IPS-11a (cell line): ENCODE data around the gene AFAP1.
A peak's percentile ranks its signal among the peaks of the same experiment; 100 is the strongest.

Experiments
- H3K4me3 ChIP-seq: one replicate; pipeline ENCODE4 v1.5.1; 2013; ENCODE audit warnings: low read depth, low read length, control low read depth

Gene AFAP1, protein sequence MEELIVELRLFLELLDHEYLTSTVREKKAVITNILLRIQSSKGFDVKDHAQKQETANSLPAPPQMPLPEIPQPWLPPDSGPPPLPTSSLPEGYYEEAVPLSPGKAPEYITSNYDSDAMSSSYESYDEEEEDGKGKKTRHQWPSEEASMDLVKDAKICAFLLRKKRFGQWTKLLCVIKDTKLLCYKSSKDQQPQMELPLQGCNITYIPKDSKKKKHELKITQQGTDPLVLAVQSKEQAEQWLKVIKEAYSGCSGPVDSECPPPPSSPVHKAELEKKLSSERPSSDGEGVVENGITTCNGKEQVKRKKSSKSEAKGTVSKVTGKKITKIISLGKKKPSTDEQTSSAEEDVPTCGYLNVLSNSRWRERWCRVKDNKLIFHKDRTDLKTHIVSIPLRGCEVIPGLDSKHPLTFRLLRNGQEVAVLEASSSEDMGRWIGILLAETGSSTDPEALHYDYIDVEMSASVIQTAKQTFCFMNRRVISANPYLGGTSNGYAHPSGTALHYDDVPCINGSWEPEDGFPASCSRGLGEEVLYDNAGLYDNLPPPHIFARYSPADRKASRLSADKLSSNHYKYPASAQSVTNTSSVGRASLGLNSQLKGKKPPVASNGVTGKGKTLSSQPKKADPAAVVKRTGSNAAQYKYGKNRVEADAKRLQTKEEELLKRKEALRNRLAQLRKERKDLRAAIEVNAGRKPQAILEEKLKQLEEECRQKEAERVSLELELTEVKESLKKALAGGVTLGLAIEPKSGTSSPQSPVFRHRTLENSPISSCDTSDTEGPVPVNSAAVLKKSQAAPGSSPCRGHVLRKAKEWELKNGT

DNA sequence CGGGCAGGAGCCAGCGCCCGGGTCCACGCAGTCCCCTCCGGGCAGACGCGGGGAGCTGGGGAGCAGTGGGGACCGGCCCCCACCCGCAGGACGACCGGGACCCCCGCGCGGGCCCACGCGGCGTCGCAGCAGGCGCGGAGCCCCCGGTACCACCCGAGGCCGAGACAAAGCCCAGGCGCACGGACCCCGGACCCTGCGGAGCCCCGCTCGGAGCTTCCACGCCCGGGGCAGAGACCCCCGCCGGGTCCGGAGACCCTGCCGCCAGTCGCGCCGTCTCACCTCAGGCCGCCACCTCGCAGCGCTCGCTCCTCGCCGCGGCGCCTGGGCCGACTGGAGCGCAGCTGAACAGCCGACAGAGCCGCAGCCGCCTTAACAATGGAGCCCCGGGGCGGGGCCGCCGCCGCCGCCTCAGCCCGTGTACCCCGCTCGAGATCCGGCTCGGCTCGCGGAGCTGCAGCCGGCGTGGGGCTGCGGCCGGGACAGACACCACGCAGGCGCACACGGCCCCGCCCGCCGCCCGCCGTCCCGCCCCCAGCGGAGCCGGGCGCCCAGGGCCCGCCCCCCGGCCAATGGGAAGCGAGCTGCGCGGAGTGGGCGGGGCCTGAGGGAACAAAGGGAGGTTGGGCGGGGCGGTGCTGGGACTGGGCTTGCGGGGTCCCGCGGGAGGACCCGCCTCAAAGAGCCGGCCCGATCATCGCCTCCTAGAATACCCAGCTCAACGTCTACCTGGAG lies at the start of gene AFAP1:
Gene AFAP1 (minus strand): TSS at position 485 of the 732 bp plus-strand sequence. CDS start 67,783 bp downstream, outside the sequence.
- H3K4me3 ChIP-seq, result peak within 1 kb of the TSS; percentile 72

DNA sequence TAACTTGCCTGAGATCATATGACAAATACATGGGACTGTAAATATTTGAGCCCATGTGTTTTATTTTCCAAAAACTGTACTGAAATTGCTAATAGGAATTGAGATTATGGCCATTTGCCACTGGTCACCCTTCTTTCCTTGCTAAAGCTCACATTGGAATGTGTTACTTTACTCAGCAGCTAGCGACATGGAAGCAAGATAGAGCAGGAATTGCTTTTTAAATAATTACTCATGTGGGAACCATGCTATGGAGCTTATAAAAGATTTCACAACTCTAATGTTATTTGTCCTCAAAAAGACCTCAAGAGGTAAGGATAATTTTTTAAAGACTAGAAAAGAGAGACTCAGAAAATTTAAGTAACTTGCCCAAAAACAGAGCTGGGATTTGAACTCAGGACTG lies 48.8 kb upstream of the AFAP1 start:
- no peak overlapping the region for H3K4me3 ChIP-seq

GRCh38 chr4:7987148-7987989 lies 47.7 kb upstream of the AFAP1 start:
- no peak overlapping the region for H3K4me3 ChIP-seq

GRCh38 chr4:7985891-7986441 lies 46.3 kb upstream of the AFAP1 start:
- no peak overlapping the region for H3K4me3 ChIP-seq

GRCh38 chr4:7985072-7985471 lies 45.4 kb upstream of the AFAP1 start:
- no peak overlapping the region for H3K4me3 ChIP-seq

DNA sequence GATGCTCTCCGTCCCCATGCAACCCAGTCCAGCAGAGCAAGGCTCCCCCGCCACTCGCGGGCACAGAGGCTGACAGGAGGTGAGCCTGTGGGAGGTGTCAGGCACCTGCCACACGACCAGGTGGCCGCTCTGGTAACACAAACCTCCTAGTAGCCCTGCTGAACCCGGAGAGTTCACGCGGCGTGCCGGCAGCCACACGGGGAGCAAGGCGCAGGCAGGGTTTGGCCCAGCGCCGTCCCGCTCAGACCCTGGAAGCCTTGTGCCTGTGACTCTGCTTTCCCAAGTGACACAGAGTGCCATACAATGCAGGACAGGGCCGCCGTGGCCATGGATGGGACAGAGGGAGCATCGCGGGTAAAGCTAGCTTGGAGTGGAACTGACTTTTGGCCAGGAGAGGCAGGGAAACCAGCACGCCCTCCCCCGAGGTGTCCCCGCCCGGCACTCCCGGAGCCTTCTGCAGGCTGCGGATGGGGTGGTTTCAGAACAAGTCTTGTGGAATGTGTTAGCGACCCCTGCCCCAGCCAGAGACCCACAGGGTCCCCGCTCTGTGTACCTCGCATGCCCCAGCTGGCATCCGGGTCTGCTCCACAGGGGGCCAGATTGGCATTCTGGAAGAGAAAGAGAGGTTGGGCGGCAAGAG lies 44.7 kb upstream of the AFAP1 start:
- no peak overlapping the region for H3K4me3 ChIP-seq

DNA sequence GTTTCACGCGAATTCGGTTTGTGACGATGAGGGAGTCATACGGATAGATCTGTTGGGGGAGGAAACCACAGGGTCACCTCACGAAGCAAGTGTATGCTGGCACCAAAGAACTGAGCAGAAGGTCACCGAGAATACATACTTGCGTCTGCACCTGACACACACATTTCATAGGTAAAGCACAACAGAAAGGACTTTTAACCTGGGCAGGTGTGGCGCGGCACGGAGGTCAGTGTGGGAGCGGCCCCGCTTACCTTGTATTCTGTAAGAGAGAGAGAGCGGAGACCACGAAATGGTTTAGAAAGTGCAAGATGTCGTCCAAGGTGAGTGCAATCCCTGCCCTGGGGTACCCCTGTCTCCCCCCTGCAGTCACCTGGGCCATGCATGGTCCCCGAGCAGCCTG lies 43.6 kb upstream of the AFAP1 start:
- H3K4me3 ChIP-seq, result no peak overlapping the region

GRCh38 chr4:7981738-7982394 lies 42.2 kb upstream of the AFAP1 start:
- H3K4me3 ChIP-seq, result no peak overlapping the region

DNA sequence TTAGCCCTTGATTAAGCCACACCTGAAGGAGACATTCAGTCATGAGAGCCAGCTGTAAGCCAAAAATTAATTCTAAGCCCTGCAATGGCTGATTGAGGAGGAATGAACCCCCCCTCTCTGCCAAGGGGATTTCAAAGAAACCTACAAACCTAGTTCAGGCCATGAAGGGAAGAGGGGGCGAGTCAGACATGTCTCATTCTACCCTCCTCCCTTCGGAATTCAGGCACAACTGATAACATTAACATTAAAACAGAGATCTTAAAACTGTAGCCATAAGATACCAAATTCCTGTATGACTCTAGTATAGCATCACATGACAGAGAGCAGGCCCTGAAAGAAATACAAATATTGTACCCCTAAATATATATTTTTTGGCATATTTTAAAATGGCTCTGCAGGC lies 40.4 kb upstream of the AFAP1 start:
- H3K4me3 ChIP-seq, result no peak overlapping the region

DNA sequence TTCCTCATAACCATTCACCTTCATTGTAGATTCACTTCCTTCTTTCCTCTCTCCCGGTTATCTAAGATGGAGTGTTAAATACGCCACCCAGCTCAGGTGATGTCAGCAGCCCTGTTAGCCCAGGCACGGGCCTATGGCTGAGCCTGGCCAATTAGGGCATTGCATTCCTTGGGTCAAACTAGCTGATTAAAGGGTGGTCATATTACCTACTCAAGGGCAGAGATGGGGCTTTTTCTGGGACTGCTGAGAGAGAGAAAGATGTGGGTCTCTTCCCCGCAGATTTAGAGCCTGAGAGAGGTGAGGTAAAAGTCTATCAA lies 39.9 kb upstream of the AFAP1 start:
- H3K4me3 ChIP-seq, result no peak overlapping the region

GRCh38 chr4:7978907-7979651 lies 39.4 kb upstream of the AFAP1 start:
- no peak overlapping the region for H3K4me3 ChIP-seq

GRCh38 chr4:7978489-7978888 lies 38.8 kb upstream of the AFAP1 start:
- H3K4me3 ChIP-seq, result no peak overlapping the region

DNA sequence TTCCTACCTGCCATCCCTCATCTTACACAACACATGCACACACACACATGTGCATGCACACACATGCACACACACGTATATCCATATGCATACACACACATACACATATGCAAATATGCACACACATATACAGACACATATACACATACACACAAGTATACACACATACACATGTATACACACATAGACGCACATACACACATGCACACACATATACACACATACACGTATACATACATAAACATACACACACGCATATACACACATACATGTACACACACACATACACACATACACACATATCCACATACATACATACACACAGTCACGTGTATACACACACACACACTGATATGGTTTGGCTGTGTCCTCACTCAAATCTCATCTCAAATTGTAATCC lies 37.0 kb upstream of the AFAP1 start:
- no peak overlapping the region for H3K4me3 ChIP-seq

GRCh38 chr4:7976025-7976424 lies 36.4 kb upstream of the AFAP1 start:
- no peak overlapping the region for H3K4me3 ChIP-seq

GRCh38 chr4:7974425-7974824 lies 34.8 kb upstream of the AFAP1 start:
- no peak overlapping the region for H3K4me3 ChIP-seq

- H3K4me3 ChIP-seq, result no peak overlapping the region
These were observed 33.9 kb upstream of the AFAP1 start for GRCh38 chr4:7973545-7973981.

- H3K4me3 ChIP-seq, result no peak overlapping the region
These were observed 32.3 kb upstream of the AFAP1 start for GRCh38 chr4:7971881-7972500.

- H3K4me3 ChIP-seq, result no peak overlapping the region
These were observed 31.5 kb upstream of the AFAP1 start for GRCh38 chr4:7971159-7971631.
